DND-41 (cell line): ENCODE data around the gene FKBP14.
A peak's percentile ranks its signal among the peaks of the same experiment; 100 is the strongest.

Source experiments
- ATAC-seq: fragments of 200-7000 bp; cut with Tn5 transposase; 3 replicates; pipeline ENCODE4 v1.9.1; 2021; ENCODE audit warnings: low read depth; ENCODE audit not compliant: insufficient read depth
- DNase-seq: peaks from one replicate; pipeline ENCODE4 v3.0.0-alpha.2; 2020
- H2AFZ ChIP-seq: 2 replicates; pipeline ENCODE4 v1.6.0; 2012; ENCODE audit warnings: low read depth, low read length
- H3K27ac ChIP-seq: 2 replicates; pipeline ENCODE4 v1.5.1; 2012; ENCODE audit warnings: low read length, inconsistent platforms
- H3K27me3 ChIP-seq: fragments of 200-600 bp; sonication (generic); 2 replicates; pipeline ENCODE4 v1.6.0; 2012; ENCODE audit warnings: low read length, mild to moderate bottlenecking, inconsistent platforms; ENCODE audit not compliant: insufficient read depth, poor library complexity
- H3K36me3 ChIP-seq: 2 replicates; pipeline ENCODE4 v1.5.1; 2012; ENCODE audit warnings: low read length, inconsistent platforms; ENCODE audit not compliant: insufficient read depth
- H3K4me1 ChIP-seq: 2 replicates; pipeline ENCODE4 v1.5.1; 2012; ENCODE audit warnings: mild to moderate bottlenecking, low read length; ENCODE audit not compliant: insufficient read depth
- H3K4me2 ChIP-seq: 2 replicates; pipeline ENCODE4 v1.6.0; 2012; ENCODE audit warnings: mild to moderate bottlenecking, moderate library complexity, low read length, inconsistent platforms; ENCODE audit not compliant: insufficient read depth
- H3K4me3 ChIP-seq, 2 experiments: fragments of 200-600 bp in 1 of 2; shearing (Covaris generic) in 1 of 2; 2 replicates each; pipeline ENCODE4 v1.5.1; 2012 to 2016; ENCODE audit warnings: inconsistent platforms in 2 of 2, low read length in 2 of 2, mild to moderate bottlenecking in 2 of 2, low read depth in 1 of 2, moderate library complexity in 1 of 2
- H3K79me2 ChIP-seq: 2 replicates; pipeline ENCODE4 v1.6.0; 2012; ENCODE audit warnings: low read length, inconsistent platforms; ENCODE audit not compliant: insufficient read depth
- H3K9ac ChIP-seq: 2 replicates; pipeline ENCODE4 v1.6.0; 2012; ENCODE audit warnings: low read depth, mild to moderate bottlenecking, inconsistent platforms, low read length, moderate library complexity
- H3K9me3 ChIP-seq: 2 replicates; pipeline ENCODE4 v1.5.1; 2012; ENCODE audit warnings: low read length, moderate library complexity, mild to moderate bottlenecking, inconsistent platforms; ENCODE audit not compliant: insufficient read depth, severe bottlenecking
- H4K20me1 ChIP-seq: 2 replicates; pipeline ENCODE4 v1.6.0; 2012; ENCODE audit warnings: low read length; ENCODE audit not compliant: insufficient read depth
- EZH2 ChIP-seq: IDR thresholded peaks from 3 replicates; pipeline ENCODE4 v1.6.1; 2012; ENCODE audit warnings: borderline replicate concordance, low read depth, mild to moderate bottlenecking, moderate library complexity, low read length, inconsistent platforms; ENCODE audit not compliant: severe bottlenecking
- TF ChIP-seq, protein P1 (sequence below): IDR thresholded peaks from 2 replicates; pipeline ENCODE4 v1.5.1; 2012; ENCODE audit warnings: borderline replicate concordance, low read length, moderate library complexity, mild to moderate bottlenecking; ENCODE audit not compliant: poor library complexity, severe bottlenecking; ENCODE audit errors: extremely low read depth

The FKBP14 gene

DNA sequence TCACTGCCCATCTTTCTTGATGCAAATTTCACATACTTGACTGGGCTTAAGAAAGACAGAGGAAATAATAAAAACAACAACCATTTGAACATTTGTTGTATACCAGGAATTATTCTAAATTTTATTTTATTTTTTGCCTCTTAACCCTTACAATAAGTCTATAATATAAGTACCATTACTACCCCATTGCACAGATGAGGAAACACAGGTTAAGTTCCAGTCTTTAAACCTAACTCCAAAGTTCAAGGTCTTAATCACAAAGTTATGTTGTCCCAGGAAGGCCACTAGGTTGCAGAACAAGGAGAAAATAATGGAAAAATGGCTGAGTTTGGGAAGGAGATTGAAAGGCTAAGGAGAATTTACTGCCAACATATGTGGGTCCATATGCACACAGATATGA, 3.5 kb downstream of the FKBP14 start:
- Histone ChIP-seq H3K9me3 (no peaks in the 10 kb centered on the region), H3K4me3 (no peak overlapping the region), H3K9ac (no peak overlapping the region), H4K20me1 (no peaks in the 10 kb centered on the region), H2AFZ (no peak overlapping the region), H3K79me2 (peaks cover 23% of the 10 kb centered on the region), H3K4me1 (peaks cover 34% of the 10 kb centered on the region), H3K4me2 (peak overlapping the region; percentile 82; the same call in 1 of the 2 replicates), H3K27ac (no peak overlapping the region), H3K27me3 (no peaks in the 10 kb centered on the region), H3K36me3 (peaks cover 5% of the 10 kb centered on the region; the same call in 1 of the 2 replicates)
- ATAC-seq, result no peak
- DNase-seq, result no peak
- TF ChIP-seq, protein P1, sequence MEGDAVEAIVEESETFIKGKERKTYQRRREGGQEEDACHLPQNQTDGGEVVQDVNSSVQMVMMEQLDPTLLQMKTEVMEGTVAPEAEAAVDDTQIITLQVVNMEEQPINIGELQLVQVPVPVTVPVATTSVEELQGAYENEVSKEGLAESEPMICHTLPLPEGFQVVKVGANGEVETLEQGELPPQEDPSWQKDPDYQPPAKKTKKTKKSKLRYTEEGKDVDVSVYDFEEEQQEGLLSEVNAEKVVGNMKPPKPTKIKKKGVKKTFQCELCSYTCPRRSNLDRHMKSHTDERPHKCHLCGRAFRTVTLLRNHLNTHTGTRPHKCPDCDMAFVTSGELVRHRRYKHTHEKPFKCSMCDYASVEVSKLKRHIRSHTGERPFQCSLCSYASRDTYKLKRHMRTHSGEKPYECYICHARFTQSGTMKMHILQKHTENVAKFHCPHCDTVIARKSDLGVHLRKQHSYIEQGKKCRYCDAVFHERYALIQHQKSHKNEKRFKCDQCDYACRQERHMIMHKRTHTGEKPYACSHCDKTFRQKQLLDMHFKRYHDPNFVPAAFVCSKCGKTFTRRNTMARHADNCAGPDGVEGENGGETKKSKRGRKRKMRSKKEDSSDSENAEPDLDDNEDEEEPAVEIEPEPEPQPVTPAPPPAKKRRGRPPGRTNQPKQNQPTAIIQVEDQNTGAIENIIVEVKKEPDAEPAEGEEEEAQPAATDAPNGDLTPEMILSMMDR, result no peak
- no peak for TF ChIP-seq EZH2

DNA sequence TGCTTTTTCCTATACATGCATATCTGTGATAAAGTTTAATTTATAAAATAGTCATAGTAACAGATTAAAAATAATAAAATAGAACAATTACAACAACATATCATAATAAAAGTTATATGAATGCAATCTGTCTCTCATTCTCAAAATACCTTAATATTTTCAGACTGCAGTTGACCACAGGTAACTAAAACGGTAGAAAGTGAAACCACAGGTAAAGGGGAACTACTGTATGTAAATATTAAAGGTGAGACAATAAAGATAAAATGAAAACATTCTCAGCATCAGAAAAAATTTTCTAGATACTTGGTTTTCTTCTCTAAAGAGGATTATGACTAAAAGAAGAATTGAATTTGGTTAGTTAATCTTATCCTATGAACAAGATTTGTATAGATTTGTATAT, 6.0 kb downstream of the FKBP14 start:
- no peak overlapping the region for H3K4me2 ChIP-seq
- H3K9ac ChIP-seq, result no peak overlapping the region
- H3K9me3 ChIP-seq, result no peaks in the 10 kb centered on the region
- H3K27ac ChIP-seq, result no peak overlapping the region
- H3K36me3 ChIP-seq, result peaks cover 8% of the 10 kb centered on the region; the same call in 1 of the 2 replicates
- H3K27me3 ChIP-seq, result no peaks in the 10 kb centered on the region
- no peak overlapping the region for H3K4me3 ChIP-seq
- TF ChIP-seq, protein P1, result no peak
- TF ChIP-seq EZH2, result no peak
- H3K79me2 ChIP-seq, result peaks cover 14% of the 10 kb centered on the region
- H4K20me1 ChIP-seq, result no peaks in the 10 kb centered on the region
- no peak overlapping the region for H2AFZ ChIP-seq
- ATAC-seq (no peak), DNase-seq (no peak)
- H3K4me1 ChIP-seq, result peaks cover 25% of the 10 kb centered on the region

DNA sequence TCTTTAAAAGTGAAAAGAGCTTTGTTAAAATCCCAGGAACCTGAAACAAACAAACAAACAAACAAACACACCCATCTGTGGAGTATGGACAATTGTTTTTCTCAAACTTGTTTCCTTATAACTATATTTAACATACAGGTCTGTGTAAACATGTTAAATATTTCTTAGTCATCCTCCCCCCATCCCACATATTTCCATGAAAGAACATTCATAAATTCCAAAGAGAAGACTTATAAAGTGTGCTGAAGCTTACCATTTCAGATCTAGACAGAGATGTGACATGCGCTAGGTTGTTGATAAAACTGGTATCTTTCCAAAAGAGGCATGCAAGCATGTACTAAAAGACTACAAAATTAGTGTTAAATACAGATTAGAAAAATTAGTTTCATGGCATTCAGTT, 6.5 kb downstream of the FKBP14 start:
- H3K4me2 ChIP-seq, result no peak overlapping the region
- peaks cover 8% of the 10 kb centered on the region; the same call in 1 of the 2 replicates for H3K36me3 ChIP-seq
- H2AFZ ChIP-seq, result no peak overlapping the region
- no peak for ATAC-seq
- H3K4me1 ChIP-seq, result peaks cover 19% of the 10 kb centered on the region
- H4K20me1 ChIP-seq, result no peaks in the 10 kb centered on the region
- TF ChIP-seq, protein P1, result no peak
- TF ChIP-seq EZH2, result no peak
- no peak overlapping the region for H3K27ac ChIP-seq
- no peaks in the 10 kb centered on the region for H3K9me3 ChIP-seq
- no peaks in the 10 kb centered on the region for H3K27me3 ChIP-seq
- no peak overlapping the region for H3K9ac ChIP-seq
- peaks cover 8% of the 10 kb centered on the region for H3K79me2 ChIP-seq
- DNase-seq, result no peak
- H3K4me3 ChIP-seq, result no peak overlapping the region

DNA sequence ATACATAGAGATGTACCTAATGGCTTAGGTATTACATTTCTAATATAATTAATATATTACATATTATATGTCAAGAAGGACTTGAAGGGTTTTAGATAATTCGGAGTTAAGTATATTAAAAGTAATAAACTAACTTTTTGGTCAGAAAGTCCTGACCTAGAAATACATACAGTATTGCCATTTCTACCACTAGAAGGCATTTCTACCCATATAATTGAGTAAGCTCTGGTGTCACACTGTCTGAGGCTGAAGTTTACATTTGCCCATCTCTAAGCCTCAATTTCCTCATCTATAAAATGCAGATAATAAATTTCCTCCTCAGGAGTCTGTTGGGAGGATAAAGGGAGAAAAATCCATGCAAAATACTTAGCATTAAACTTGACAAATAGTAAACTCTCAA, 7.1 kb downstream of the FKBP14 start:
- peaks cover 6% of the 10 kb centered on the region for H3K79me2 ChIP-seq
- no peaks in the 10 kb centered on the region for H4K20me1 ChIP-seq
- no peaks in the 10 kb centered on the region for H3K27me3 ChIP-seq
- H2AFZ ChIP-seq, result no peak overlapping the region
- H3K4me2 ChIP-seq, result no peak overlapping the region
- H3K4me3 ChIP-seq, result no peak overlapping the region
- H3K36me3 ChIP-seq, result peaks cover 13% of the 10 kb centered on the region; the same call in 1 of the 2 replicates
- H3K27ac ChIP-seq, result no peak overlapping the region
- no peak for DNase-seq
- H3K9ac ChIP-seq, result no peak overlapping the region
- TF ChIP-seq EZH2, result no peak
- TF ChIP-seq, protein P1, result no peak
- H3K9me3 ChIP-seq, result no peaks in the 10 kb centered on the region
- H3K4me1 ChIP-seq, result peaks cover 14% of the 10 kb centered on the region; the same call in 1 of the 2 replicates
- ATAC-seq, result no peak
